Liver (tissue), 9 donors: Measurements from ENCODE around the gene TTC28. TPM values are rescaled to one million over a fixed set of nuclear protein-coding genes. Genes with fewer than 3 reads are reported as not detected.

Experiments used
- DNase-seq: peaks from one replicate; pipeline ENCODE4 v3.0.0-alpha.2; 2017; ENCODE audit warnings: low spot score
- H3K27ac ChIP-seq, 2 donors: one replicate each; pipeline ENCODE4 v1.7.0; 2013; ENCODE audit warnings: inconsistent platforms in 2 of 2, low read length in 2 of 2, control low read depth in 1 of 2, low read depth in 1 of 2, mild to moderate bottlenecking in 1 of 2
- H3K27me3 ChIP-seq, 4 donors: one replicate each; pipeline versions ENCODE4 v1.6.1 to v1.7.0; 2013; ENCODE audit warnings: low read length in 3 of 4, inconsistent platforms in 1 of 4, mild to moderate bottlenecking in 1 of 4, moderate library complexity in 1 of 4; ENCODE audit not compliant: control insufficient read depth in 4 of 4, insufficient read depth in 4 of 4
- H3K36me3 ChIP-seq, 4 donors: one replicate each; pipeline versions ENCODE4 v1.6.1 to v1.7.0; 2013; ENCODE audit warnings: low read length in 3 of 4, mild to moderate bottlenecking in 3 of 4, low read depth in 1 of 4, moderate library complexity in 1 of 4; ENCODE audit not compliant: control insufficient read depth in 4 of 4, insufficient read depth in 3 of 4
- H3K4me1 ChIP-seq, 4 donors: one replicate each; pipeline versions ENCODE4 v1.6.1 to v1.7.0; 2013; ENCODE audit warnings: low read length in 3 of 4, mild to moderate bottlenecking in 3 of 4, moderate library complexity in 1 of 4; ENCODE audit not compliant: control insufficient read depth in 4 of 4, insufficient read depth in 4 of 4
- H3K4me3 ChIP-seq, 3 donors: one replicate each; pipeline versions ENCODE4 v1.6.1 to v1.7.0; 2013; ENCODE audit warnings: low read length in 3 of 3, control low read depth in 1 of 3, low read depth in 1 of 3, mild to moderate bottlenecking in 1 of 3
- H3K9ac ChIP-seq, 2 donors: one replicate each; pipeline ENCODE4 v1.7.0; 2013; ENCODE audit warnings: low read length in 2 of 2, mild to moderate bottlenecking in 2 of 2, moderate library complexity in 2 of 2, control low read depth in 1 of 2, low read depth in 1 of 2
- H3K9me3 ChIP-seq, 4 donors: one replicate each; pipeline versions ENCODE4 v1.6.1 to v1.7.0; 2013; ENCODE audit warnings: low read length in 3 of 4; ENCODE audit not compliant: control insufficient read depth in 4 of 4
- EGR1 ChIP-seq, 2 donors: IDR thresholded peaks; 2 replicates each; pipeline ENCODE4 v1.6.1; 2016 to 2018; ENCODE audit warnings: antibody characterized with exemption in 2 of 2, low read depth in 2 of 2
- FOXA1 ChIP-seq: IDR thresholded peaks from 2 replicates; pipeline ENCODE4 v1.6.1; 2016; ENCODE audit warnings: antibody characterized with exemption
- FOXA2 ChIP-seq: IDR thresholded peaks from 2 replicates; pipeline ENCODE4 v1.6.1; 2016; ENCODE audit warnings: antibody characterized with exemption
- GABPA ChIP-seq, 2 donors: IDR thresholded peaks in 1 of 2; conservative IDR thresholded peaks in 1 of 2; 2 replicates each; pipeline ENCODE4 v1.6.1; 2016; ENCODE audit warnings: antibody characterized with exemption in 2 of 2, mild to moderate bottlenecking in 1 of 2, moderate library complexity in 1 of 2
- HNF4A ChIP-seq, 2 donors: conservative IDR thresholded peaks; 2 replicates each; pipeline ENCODE4 v1.6.1; 2016; ENCODE audit warnings: antibody characterized with exemption in 2 of 2, mild to moderate bottlenecking in 2 of 2
- JUND ChIP-seq, 2 donors: IDR thresholded peaks; 2 replicates each; pipeline ENCODE4 v1.6.1; 2016; ENCODE audit warnings: antibody characterized with exemption in 2 of 2
- NR2F2 ChIP-seq: IDR thresholded peaks from 2 replicates; pipeline ENCODE4 v1.6.1; 2016; ENCODE audit warnings: antibody characterized with exemption
- RAD21 ChIP-seq, 2 donors: IDR thresholded peaks; 2 replicates each; pipeline ENCODE4 v1.6.1; 2016; ENCODE audit warnings: antibody characterized with exemption in 2 of 2, mild to moderate bottlenecking in 2 of 2
- SP1 ChIP-seq: IDR thresholded peaks from 2 replicates; pipeline ENCODE4 v1.6.1; 2018; ENCODE audit warnings: antibody characterized with exemption, mild to moderate bottlenecking
- TAF1 ChIP-seq: conservative IDR thresholded peaks from 2 replicates; pipeline ENCODE4 v1.6.1; 2016; ENCODE audit warnings: antibody characterized with exemption, mild to moderate bottlenecking
- WGBS: extraction: QIAGEN DNeasy Blood & Tissue Kit; methylation state at CpG from one replicate; pipeline ENCODE4 v1.1.7; 2013; 5-methylcytosine and 5-hydroxymethylcytosine counted together
- polyA plus RNA-seq, 2 donors: library from polyadenylated mRNA; stranded (reverse) in 1 of 2; unstranded in 1 of 2; fragments of 200-250 nt in 1 of 2; fragments of >200 nt in 1 of 2; fragmentation: Nextera tagmentation in 1 of 2; extraction: Ambion mirVana in 1 of 2; gene quantifications; one replicate each; pipeline versions ENCODE4 v1.2.1 to v1.2.3, GENCODE V29; 2013 to 2015
- total RNA-seq, 2 donors: library from RNA; depleted of rRNA; stranded (reverse); fragments of >200 nt; gene quantifications; one replicate each; pipeline ENCODE4 v1.2.3, GENCODE V29; 2014
- TF ChIP-seq, protein P1 (sequence below): IDR thresholded peaks from 2 replicates; pipeline ENCODE4 v1.6.1; 2016; ENCODE audit warnings: antibody characterized with exemption, mild to moderate bottlenecking
- TF ChIP-seq, protein P2 (sequence below): IDR thresholded peaks from 2 replicates; pipeline ENCODE4 v1.6.1; 2016; ENCODE audit warnings: antibody characterized with exemption
- TF ChIP-seq, protein P3 (sequence below): IDR thresholded peaks from 2 replicates; pipeline ENCODE4 v1.6.1; 2016; ENCODE audit warnings: antibody characterized with exemption
- TF ChIP-seq, protein P4 (sequence below): fragments of 150-350 bp; IDR thresholded peaks from 2 replicates; pipeline ENCODE4 v1.5.1; 2017; ENCODE audit warnings: improper control_type of control experiment, low read depth, low read length; ENCODE audit not compliant: missing input control
- donor health status: healthy.
- donor health status: healthy.
- donor health status: healthy.
- donor health status: healthy.
- donor health status: healthy.

The TTC28 gene
- total and polyA plus RNA-seq, 4 donors, result 4.2 to 19.4 (median 5.9) TPM

DNA sequence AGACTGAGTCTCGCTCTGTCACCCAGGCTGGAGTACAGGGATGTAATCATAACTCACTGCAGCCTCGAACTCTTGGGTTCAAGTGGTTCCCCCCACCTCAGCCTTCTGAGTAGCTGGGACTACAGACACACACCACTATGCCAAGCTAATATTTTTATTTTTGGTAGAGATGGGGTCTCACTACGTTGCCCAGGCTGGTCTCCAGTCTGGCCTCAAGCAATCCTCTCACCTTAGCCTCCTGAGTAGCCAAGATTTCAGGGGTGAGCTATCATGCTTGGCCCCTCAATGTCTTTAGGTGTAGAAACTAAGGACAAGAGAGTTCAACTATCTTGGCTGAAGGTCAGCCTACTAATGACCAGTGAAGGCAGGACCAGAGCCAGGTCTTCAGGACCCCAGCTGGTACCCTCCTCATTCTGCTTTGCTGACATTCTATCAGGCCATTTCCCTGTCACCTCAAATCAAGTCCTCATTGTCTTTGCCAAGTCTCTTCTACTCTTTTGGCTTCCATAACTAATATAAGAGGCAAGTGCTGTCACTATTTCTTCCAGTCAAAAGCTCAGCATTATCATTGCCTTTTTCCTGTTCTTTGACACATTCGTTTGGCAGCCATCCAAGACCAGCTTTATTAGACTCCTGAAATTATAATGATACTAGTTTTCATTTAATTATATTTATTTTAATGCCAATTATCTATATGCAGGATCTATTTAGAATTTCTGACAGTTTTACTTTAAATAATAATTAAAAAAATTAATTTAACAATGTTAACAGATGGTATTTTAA lies 496.4 kb downstream of the TTC28 start:
- 74% methylated on average over 4 of the region's 4 CpGs for WGBS
- H3K9ac ChIP-seq, result no peak overlapping the region
- H3K4me1 ChIP-seq, result peaks cover 0 to 4% (median 0%) of the 10 kb centered on the region in 4 donors
- H3K9me3 ChIP-seq, result no peaks in the 10 kb centered on the region
- H3K27me3 ChIP-seq, result no peaks in the 10 kb centered on the region
- no peak overlapping the region for H3K27ac ChIP-seq
- no peaks in the 10 kb centered on the region for H3K36me3 ChIP-seq
- TF ChIP-seq, protein P1, sequence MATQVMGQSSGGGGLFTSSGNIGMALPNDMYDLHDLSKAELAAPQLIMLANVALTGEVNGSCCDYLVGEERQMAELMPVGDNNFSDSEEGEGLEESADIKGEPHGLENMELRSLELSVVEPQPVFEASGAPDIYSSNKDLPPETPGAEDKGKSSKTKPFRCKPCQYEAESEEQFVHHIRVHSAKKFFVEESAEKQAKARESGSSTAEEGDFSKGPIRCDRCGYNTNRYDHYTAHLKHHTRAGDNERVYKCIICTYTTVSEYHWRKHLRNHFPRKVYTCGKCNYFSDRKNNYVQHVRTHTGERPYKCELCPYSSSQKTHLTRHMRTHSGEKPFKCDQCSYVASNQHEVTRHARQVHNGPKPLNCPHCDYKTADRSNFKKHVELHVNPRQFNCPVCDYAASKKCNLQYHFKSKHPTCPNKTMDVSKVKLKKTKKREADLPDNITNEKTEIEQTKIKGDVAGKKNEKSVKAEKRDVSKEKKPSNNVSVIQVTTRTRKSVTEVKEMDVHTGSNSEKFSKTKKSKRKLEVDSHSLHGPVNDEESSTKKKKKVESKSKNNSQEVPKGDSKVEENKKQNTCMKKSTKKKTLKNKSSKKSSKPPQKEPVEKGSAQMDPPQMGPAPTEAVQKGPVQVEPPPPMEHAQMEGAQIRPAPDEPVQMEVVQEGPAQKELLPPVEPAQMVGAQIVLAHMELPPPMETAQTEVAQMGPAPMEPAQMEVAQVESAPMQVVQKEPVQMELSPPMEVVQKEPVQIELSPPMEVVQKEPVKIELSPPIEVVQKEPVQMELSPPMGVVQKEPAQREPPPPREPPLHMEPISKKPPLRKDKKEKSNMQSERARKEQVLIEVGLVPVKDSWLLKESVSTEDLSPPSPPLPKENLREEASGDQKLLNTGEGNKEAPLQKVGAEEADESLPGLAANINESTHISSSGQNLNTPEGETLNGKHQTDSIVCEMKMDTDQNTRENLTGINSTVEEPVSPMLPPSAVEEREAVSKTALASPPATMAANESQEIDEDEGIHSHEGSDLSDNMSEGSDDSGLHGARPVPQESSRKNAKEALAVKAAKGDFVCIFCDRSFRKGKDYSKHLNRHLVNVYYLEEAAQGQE, result no peak
- no peak for TF ChIP-seq HNF4A (conservative IDR thresholded peaks at IDR 0.05)
- TF ChIP-seq, protein P2, sequence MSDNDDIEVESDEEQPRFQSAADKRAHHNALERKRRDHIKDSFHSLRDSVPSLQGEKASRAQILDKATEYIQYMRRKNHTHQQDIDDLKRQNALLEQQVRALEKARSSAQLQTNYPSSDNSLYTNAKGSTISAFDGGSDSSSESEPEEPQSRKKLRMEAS, result no peak
- TF ChIP-seq, protein P3, sequence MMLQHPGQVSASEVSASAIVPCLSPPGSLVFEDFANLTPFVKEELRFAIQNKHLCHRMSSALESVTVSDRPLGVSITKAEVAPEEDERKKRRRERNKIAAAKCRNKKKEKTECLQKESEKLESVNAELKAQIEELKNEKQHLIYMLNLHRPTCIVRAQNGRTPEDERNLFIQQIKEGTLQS, result no peak
- no peak for TF ChIP-seq SP1
- TF ChIP-seq FOXA1, result no peak
- no peak for TF ChIP-seq EGR1 (IDR thresholded peaks at IDR 0.05; ENCODE audit: low read depth in 2 of 2)
- TF ChIP-seq, protein P4, sequence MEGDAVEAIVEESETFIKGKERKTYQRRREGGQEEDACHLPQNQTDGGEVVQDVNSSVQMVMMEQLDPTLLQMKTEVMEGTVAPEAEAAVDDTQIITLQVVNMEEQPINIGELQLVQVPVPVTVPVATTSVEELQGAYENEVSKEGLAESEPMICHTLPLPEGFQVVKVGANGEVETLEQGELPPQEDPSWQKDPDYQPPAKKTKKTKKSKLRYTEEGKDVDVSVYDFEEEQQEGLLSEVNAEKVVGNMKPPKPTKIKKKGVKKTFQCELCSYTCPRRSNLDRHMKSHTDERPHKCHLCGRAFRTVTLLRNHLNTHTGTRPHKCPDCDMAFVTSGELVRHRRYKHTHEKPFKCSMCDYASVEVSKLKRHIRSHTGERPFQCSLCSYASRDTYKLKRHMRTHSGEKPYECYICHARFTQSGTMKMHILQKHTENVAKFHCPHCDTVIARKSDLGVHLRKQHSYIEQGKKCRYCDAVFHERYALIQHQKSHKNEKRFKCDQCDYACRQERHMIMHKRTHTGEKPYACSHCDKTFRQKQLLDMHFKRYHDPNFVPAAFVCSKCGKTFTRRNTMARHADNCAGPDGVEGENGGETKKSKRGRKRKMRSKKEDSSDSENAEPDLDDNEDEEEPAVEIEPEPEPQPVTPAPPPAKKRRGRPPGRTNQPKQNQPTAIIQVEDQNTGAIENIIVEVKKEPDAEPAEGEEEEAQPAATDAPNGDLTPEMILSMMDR, result no peak
- DNase-seq, result no peak
- no peak overlapping the region for H3K4me3 ChIP-seq

DNA sequence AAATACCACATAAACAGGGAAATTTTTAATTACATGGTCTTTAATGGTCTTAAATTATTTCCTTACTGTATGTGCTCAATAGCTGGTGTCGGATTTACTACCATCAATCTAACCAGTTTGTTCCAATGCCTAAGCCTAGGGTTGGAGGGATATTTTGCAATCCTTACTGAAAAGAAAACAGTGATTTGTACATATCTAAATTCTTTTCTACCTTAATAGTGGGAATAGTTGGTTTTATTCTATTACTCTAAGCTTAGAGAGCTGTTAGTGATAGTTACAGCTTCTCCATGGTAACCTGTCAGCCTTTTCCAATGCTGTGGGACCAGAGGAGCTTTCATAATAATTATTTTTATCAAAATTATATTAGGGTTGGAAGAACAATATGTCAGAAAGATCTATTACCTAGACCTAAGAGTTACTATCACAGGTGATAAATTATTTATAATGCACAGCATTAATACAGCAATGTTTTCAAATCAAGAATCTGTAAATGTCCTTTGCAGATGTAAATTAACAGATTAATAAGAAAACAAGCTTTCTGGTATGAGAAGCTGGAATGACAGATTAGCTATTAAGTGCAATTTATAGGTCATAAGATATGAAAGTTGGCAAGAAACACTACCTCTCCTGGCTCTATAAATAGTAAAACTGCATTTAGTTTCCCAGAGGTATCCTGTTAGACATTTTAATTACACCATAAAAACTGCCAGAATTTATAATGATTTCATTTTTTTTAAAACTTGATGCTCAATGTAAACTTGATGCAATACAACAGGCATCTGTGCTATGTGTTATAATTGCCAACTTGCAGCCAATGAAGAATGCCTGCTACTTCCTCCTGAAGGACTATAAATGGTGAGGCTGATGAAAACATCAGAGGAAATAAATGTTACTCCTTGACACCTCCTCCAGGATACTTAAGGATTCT lies 498.6 kb downstream of the TTC28 start:
- H3K4me3 ChIP-seq, result no peak overlapping the region
- DNase-seq, result no peak
- H3K9ac ChIP-seq, result no peak overlapping the region
- WGBS, result 88% methylated on average over 1 of the region's 1 CpG
- H3K27ac ChIP-seq, result no peak overlapping the region
- H3K36me3 ChIP-seq, result no peaks in the 10 kb centered on the region
- H3K27me3 ChIP-seq, result no peaks in the 10 kb centered on the region
- H3K4me1 ChIP-seq, result peaks cover 0 to 4% (median 0%) of the 10 kb centered on the region in 4 donors
- no peaks in the 10 kb centered on the region for H3K9me3 ChIP-seq
- no peak for TF ChIP-seq GABPA (IDR thresholded peaks at IDR 0.05 in 1 of 2, conservative IDR thresholded peaks at IDR 0.05 in 1 of 2)
- no peak for TF ChIP-seq JUND (IDR thresholded peaks at IDR 0.05)
- TF ChIP-seq, protein P1, result no peak
- no peak for TF ChIP-seq RAD21 (IDR thresholded peaks at IDR 0.05)
- no peak for TF ChIP-seq EGR1 (IDR thresholded peaks at IDR 0.05; ENCODE audit: low read depth in 2 of 2)
- TF ChIP-seq, protein P2, result no peak
- no peak for TF ChIP-seq HNF4A (conservative IDR thresholded peaks at IDR 0.05)
- no peak for TF ChIP-seq NR2F2
- TF ChIP-seq, protein P3, result no peak
- no peak for TF ChIP-seq FOXA1
- TF ChIP-seq FOXA2, result no peak
- no peak for TF ChIP-seq SP1
- TF ChIP-seq TAF1, result no peak
- TF ChIP-seq, protein P4, result no peak
